ENCODE measurements around the gene CREB5.

The CREB5 gene

GRCh38 chr7:28754447-28754846 is 342.1 kb downstream of the CREB5 start:
- TF ChIP-seq GATA2 (IDR thresholded peaks at IDR 0.05; ENCODE audit: low read depth, low read length) (no peak), GATA3 (IDR thresholded peaks at IDR 0.05; ENCODE audit: low read depth, low read length) (no peak)

DNA sequence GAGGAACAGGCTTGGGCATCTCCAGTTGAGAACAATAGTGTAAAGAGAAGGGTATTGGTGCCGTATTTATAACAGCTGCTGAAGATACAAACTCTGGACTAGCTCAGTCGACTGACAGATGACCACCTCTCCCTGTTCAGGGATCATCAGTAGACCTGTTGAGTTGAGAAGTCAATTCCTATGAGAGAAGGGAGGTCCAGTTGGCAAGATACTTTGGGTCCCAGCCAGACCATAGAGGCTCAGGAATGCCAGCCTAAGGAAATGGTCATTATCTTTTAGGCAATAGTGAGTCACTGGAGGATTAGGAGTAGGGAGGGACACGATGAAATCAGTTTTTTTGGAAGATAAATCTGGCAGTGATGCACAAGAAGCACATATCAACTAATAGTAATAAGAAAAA is 342.9 kb downstream of the CREB5 start:
- TF ChIP-seq GATA3 (IDR thresholded peaks at IDR 0.05; ENCODE audit: low read depth, low read length) (no peak), GATA2 (IDR thresholded peaks at IDR 0.05; ENCODE audit: low read depth, low read length) (no peak)

GRCh38 chr7:28758186-28758585 is 345.9 kb downstream of the CREB5 start:
- TF ChIP-seq GATA3 (IDR thresholded peaks at IDR 0.05; ENCODE audit: low read depth, low read length): no peak
- TF ChIP-seq GATA2 (IDR thresholded peaks at IDR 0.05; ENCODE audit: low read depth, low read length): no peak

- TF ChIP-seq GATA3 (IDR thresholded peaks at IDR 0.05; ENCODE audit: low read depth, low read length): no peak
- no peak for TF ChIP-seq GATA2 (IDR thresholded peaks at IDR 0.05; ENCODE audit: low read depth, low read length)
Measured at GRCh38 chr7:28759475-28759971, 347.2 kb downstream of the CREB5 start.

DNA sequence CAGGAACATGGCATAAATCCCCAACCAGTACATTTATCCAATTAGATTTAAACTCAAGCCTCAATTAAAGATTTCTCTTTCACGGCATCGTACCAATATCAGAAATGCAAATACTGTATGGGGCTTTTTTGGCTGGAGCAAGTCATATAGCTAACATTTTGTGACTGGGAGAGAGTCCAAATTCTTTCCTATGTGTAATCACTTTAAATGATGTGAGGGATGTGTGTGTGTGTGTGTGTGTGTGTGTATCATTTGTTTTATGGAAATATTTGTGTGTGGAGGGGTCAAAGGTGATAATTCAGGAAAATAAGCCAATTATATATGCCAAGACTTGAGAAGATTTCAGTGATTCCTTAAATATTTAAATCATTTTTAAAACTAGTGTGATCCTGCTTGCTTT is 349.2 kb downstream of the CREB5 start:
- TF ChIP-seq GATA2 (IDR thresholded peaks at IDR 0.05; ENCODE audit: low read depth, low read length) (no peak), GATA3 (IDR thresholded peaks at IDR 0.05; ENCODE audit: low read depth, low read length) (no peak)

DNA sequence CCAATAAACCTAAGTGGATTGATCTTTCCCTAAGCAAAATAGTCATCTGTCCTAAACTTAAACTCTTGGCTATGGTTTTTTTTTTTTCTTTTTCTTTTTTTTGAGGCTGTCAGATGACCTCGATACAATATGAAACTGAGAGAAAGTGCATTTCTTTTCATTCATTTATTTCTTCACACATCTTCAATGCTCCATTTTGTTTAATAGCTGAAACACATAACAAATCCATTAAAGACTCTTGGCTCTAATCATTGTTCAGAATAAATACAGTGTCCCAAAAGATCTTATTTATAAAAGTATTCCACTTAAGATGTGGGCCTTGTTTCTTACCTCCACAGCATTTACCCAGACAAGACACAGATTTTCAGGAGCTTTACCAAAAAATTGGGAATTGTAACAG is 350.3 kb downstream of the CREB5 start:
- TF ChIP-seq GATA3 (IDR thresholded peaks at IDR 0.05; ENCODE audit: low read depth, low read length) (no peak), GATA2 (IDR thresholded peaks at IDR 0.05; ENCODE audit: low read depth, low read length) (no peak)

GRCh38 chr7:28766359-28766758 is 354.0 kb downstream of the CREB5 start:
- TF ChIP-seq GATA3 (IDR thresholded peaks at IDR 0.05; ENCODE audit: low read depth, low read length) (no peak), GATA2 (IDR thresholded peaks at IDR 0.05; ENCODE audit: low read depth, low read length) (no peak)

GRCh38 chr7:28767356-28767755 is 355.0 kb downstream of the CREB5 start:
- no peak for TF ChIP-seq GATA3 (IDR thresholded peaks at IDR 0.05; ENCODE audit: low read depth, low read length)
- TF ChIP-seq GATA2 (IDR thresholded peaks at IDR 0.05; ENCODE audit: low read depth, low read length): no peak

DNA sequence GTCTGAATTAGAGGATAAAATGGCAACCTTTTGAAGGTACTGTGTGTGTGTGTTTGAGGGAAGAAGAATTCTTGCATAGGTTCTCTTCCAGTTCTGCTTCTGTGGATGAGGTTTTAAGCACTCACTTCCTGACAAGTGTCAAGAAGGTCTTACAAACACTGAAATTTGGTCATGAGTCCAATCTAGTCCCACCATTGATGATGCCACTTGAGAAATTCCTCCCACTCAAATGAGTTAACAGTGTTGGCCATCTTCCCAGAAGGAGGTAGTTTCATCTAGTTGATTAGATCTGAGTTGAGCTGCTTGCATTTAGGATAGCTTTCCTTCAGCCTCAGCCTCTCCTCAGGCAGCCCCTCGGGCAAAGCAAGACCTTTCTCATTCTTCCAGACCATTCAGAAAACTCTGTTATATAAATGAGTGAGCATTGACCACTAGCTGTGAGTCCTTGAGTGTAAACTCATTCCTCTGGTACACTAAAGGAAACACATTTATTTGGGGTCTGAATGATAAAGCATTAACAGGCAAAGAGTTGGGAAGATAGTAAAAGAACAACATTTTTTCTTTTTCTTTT is 356.3 kb downstream of the CREB5 start:
- TF ChIP-seq GATA3 (IDR thresholded peaks at IDR 0.05; ENCODE audit: low read depth, low read length): no peak
- no peak for TF ChIP-seq GATA2 (IDR thresholded peaks at IDR 0.05; ENCODE audit: low read depth, low read length)

DNA sequence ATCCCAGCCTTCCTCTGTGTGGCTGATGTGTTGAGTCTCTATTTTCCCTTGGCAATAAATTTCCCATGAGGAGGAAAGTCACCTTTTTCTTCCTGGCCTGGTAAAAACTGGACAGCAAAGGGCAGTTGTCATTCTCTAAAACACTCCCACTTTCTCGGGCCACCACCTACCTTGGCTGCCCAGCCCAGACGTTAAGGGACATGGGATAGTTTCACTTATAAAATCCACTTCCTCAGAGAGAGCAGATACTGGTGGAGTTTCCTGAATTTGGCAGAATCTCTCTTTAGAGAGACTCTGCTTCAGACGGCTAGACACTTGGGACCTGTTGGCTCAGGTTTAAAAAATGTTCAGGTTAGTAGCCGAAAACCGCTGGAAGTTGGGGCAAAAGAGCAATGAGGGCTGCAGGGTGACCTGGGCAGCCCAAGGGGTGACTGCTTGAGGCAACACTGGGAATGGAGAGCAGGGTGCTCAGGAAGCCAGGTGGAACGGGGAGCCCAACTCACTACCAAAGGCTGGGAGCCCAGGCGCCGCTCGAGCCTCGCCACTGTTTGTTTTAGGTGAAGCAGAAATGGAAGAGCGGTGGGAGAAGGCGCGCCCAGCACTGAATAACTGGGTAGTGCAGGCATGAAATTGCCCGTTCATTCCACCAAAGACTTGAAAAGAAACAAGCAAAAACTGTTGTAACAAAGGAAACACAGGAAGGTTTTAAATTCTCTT is 359.7 kb downstream of the CREB5 start:
- TF ChIP-seq GATA3 (IDR thresholded peaks at IDR 0.05; ENCODE audit: low read depth, low read length): no peak
- TF ChIP-seq GATA2 (IDR thresholded peaks at IDR 0.05; ENCODE audit: low read depth, low read length): no peak

GRCh38 chr7:28773423-28774145 is 361.3 kb downstream of the CREB5 start:
- TF ChIP-seq GATA3 (IDR thresholded peaks at IDR 0.05; ENCODE audit: low read depth, low read length) (no peak), GATA2 (IDR thresholded peaks at IDR 0.05; ENCODE audit: low read depth, low read length) (no peak)

DNA sequence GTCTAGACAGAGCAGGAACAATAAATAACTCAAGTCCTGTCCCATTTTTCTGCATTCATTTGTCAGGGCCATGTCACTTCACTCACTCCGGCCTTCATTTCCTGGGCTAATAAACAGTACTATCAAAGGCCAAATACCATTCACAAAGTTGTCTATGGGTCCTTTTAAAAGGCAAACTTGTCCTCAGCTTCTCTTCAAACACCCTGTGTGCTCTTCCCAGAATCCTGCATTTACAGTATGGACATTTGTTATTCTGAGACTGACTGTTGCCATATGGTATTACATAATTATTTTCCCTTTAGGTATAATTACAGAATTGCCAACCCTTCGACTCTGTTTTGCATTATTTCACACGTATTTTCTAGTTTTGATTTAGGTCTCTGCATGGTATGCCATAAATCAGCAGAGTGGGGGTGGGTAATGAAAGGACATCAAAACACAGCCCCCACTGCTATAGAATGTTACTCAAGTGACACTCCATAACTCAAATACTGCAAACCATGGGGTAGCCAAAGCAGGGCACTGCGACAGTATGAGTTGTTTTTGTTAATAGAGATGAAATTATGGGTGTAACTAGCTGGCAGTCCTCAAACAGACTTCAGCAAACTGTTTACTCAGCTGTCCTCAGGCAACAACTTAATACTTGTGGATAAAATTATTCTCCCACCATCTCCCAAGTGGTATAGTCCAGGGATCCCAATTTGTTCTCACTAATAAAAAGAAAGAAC is 362.1 kb downstream of the CREB5 start:
- TF ChIP-seq GATA3 (IDR thresholded peaks at IDR 0.05; ENCODE audit: low read depth, low read length) (no peak), GATA2 (IDR thresholded peaks at IDR 0.05; ENCODE audit: low read depth, low read length) (no peak)

DNA sequence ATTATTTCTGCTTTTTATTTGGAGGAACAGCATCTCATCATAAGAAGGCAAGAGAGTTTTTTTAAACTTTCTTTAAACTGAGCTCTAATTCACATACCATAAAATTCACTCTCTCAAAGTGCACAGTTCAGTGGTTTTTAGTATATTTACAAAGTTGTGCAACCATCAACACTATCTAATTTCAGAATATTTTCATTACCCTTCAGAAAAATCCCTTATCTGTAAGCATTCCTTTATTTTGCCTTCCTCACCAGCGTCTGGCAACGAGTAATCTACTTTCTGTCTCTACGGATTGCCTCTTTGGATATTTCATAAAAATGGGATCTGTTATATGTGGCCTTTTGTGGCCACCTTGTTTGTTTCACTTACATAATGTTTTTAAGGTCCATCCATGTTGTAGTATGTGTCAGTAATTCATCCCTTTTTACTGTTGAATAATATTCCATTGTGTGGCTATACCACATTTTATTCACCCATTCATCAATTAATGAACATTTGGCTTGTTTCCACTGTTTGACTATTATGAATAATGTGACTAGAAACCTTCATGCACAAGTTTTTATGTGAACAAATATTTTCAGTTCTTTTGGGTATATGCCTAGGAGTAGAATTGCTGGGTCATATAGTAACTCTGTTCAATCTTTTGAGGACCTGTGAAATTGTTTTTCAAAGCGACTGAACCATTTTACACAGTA is 364.3 kb downstream of the CREB5 start:
- TF ChIP-seq GATA3 (IDR thresholded peaks at IDR 0.05; ENCODE audit: low read depth, low read length): no peak
- no peak for TF ChIP-seq GATA2 (IDR thresholded peaks at IDR 0.05; ENCODE audit: low read depth, low read length)

All from SH-SY5Y (cell line).